Endothelial cell of umbilical vein (primary cell): ENCODE measurements around the gene CFAP57. TPM values are rescaled to one million over a fixed set of nuclear protein-coding genes. Genes with fewer than 3 reads are reported as not detected.

Experiments
- BruUV-seq: library from RNA; stranded (reverse); fragments of 400-500 nt; replicated peaks from 2 replicates; lab custom pipeline; 2021; lab: Mats Ljungman, UMichigan
- CTCF ChIA-PET: fragments of 300-600, 350-600 bp; sonication (Branson Sonifier 250); formaldehyde crosslinking; loops from one replicate; lab custom pipeline; 2021; ENCODE audit warnings: antibody characterized with exemption, inconsistent platforms; lab: Charles Lee
- POLR2A ChIA-PET: fragments of 300-600, 350-600 bp; sonication (Branson Sonifier 250); formaldehyde crosslinking; loops from one replicate; lab custom pipeline; 2021; ENCODE audit warnings: antibody characterized with exemption, inconsistent platforms; lab: Charles Lee
- DNase-seq: peaks from one replicate; pipeline ENCODE4 v3.0.0-alpha.2; 2011; ENCODE audit warnings: low read depth, low spot score
- FAIRE-seq: peaks from 2 replicates; lab custom pipeline; 2011; peaks lifted over from hg19 to GRCh38; lab: Jason Lieb, UNC
- H2AFZ ChIP-seq: 2 replicates; pipeline ENCODE4 v1.6.0; 2012; ENCODE audit warnings: low read depth, low read length, control low read depth, inconsistent platforms
- H3K27ac ChIP-seq: 2 replicates; pipeline ENCODE4 v1.5.1; 2011; ENCODE audit warnings: low read depth, mild to moderate bottlenecking, control low read depth, low read length, moderate library complexity; ENCODE audit not compliant: insufficient read depth
- H3K27me3 ChIP-seq, 2 experiments: 2 replicates each; pipeline versions ENCODE4 v1.6.0 to v1.6.1; 2011; ENCODE audit warnings: low read length in 2 of 2, mixed read lengths in 1 of 2; ENCODE audit not compliant: control insufficient read depth in 2 of 2, insufficient read depth in 2 of 2
- H3K36me3 ChIP-seq, 2 experiments: 2 replicates in 1 of 2; 3 replicates in 1 of 2; pipeline ENCODE4 v1.5.1; 2011; ENCODE audit warnings: low read length in 2 of 2, mild to moderate bottlenecking in 1 of 2, moderate library complexity in 1 of 2; ENCODE audit not compliant: control insufficient read depth in 2 of 2, insufficient read depth in 2 of 2; ENCODE audit errors: extremely low read depth in 1 of 2
- H3K4me1 ChIP-seq: 3 replicates; pipeline ENCODE4 v1.5.1; 2011; ENCODE audit warnings: mild to moderate bottlenecking, low read length; ENCODE audit not compliant: control insufficient read depth, insufficient read depth; ENCODE audit errors: extremely low read depth
- H3K4me2 ChIP-seq: 2 replicates; pipeline ENCODE4 v1.6.1; 2011; ENCODE audit warnings: low read length, control low read depth, mixed read lengths; ENCODE audit not compliant: insufficient read depth
- H3K4me3 ChIP-seq, 3 experiments: fragments of 200-600 bp in 1 of 3; sonication (generic), shearing (Covaris generic) in 1 of 3; replicated peaks in 1 of 3; 2 replicates each; pipeline ENCODE4 v1.5.1; 2011 to 2016; ENCODE audit warnings: control low read depth in 3 of 3, low read length in 3 of 3, mild to moderate bottlenecking in 2 of 3, inconsistent platforms in 1 of 3, low read depth in 1 of 3, moderate library complexity in 1 of 3; ENCODE audit not compliant: insufficient read depth in 1 of 3
- H3K79me2 ChIP-seq: 2 replicates; pipeline ENCODE4 v1.6.0; 2012; ENCODE audit warnings: low read length, inconsistent platforms; ENCODE audit not compliant: control insufficient read depth, insufficient read depth
- H3K9ac ChIP-seq: replicated peaks from 2 replicates; pipeline ENCODE3; 2011; ENCODE audit warnings: low read length, control low read depth; ENCODE audit not compliant: insufficient read depth; ENCODE audit errors: extremely low read depth
- H3K9me1 ChIP-seq: replicated peaks from 3 replicates; pipeline ENCODE4 v1.6.0; 2011; ENCODE audit warnings: mild to moderate bottlenecking, low read length; ENCODE audit not compliant: control insufficient read depth, insufficient read depth; ENCODE audit errors: extremely low read depth
- H3K9me3 ChIP-seq: replicated peaks from 2 replicates; pipeline ENCODE4 v1.5.1; 2012; ENCODE audit warnings: low read length, inconsistent platforms; ENCODE audit not compliant: control insufficient read depth, insufficient read depth
- H4K20me1 ChIP-seq: replicated peaks from 2 replicates; pipeline ENCODE3; 2011; ENCODE audit warnings: mild to moderate bottlenecking, low read length; ENCODE audit not compliant: control insufficient read depth, insufficient read depth; ENCODE audit errors: extremely low read depth
- CTCF ChIP-seq, 2 donors: IDR thresholded peaks; 1 replicate in 1 of 2; 2 replicates in 1 of 2; pipeline ENCODE4 v1.5.1; 2011; ENCODE audit warnings: low read length in 2 of 2, mild to moderate bottlenecking in 2 of 2, moderate library complexity in 2 of 2, control low read depth in 1 of 2, inconsistent platforms in 1 of 2, low read depth in 1 of 2; ENCODE audit not compliant: insufficient read depth in 1 of 2; ENCODE audit errors: extremely low read depth in 1 of 2
- EZH2 ChIP-seq: IDR thresholded peaks from 2 replicates; pipeline ENCODE4 v1.6.1; 2012; ENCODE audit warnings: borderline replicate concordance, low read depth, mild to moderate bottlenecking, moderate library complexity, low read length, inconsistent platforms; ENCODE audit not compliant: severe bottlenecking
- FOS ChIP-seq: IDR thresholded peaks from 2 replicates; pipeline ENCODE4 v1.6.1; 2011; ENCODE audit warnings: mild to moderate bottlenecking, low read length, moderate library complexity, borderline replicate concordance; ENCODE audit not compliant: insufficient read depth
- GATA2 ChIP-seq: IDR thresholded peaks from 2 replicates; pipeline ENCODE4 v1.7.0; 2011; ENCODE audit warnings: low read depth, mild to moderate bottlenecking, moderate library complexity, mixed read lengths, low read length; ENCODE audit not compliant: insufficient read length, insufficient read depth
- JUN ChIP-seq: IDR thresholded peaks from 2 replicates; pipeline ENCODE4 v1.6.1; 2011; ENCODE audit warnings: borderline replicate concordance, low read depth; ENCODE audit not compliant: insufficient read length, insufficient read depth
- MAX ChIP-seq: IDR thresholded peaks from 2 replicates; pipeline ENCODE4 v1.6.1; 2011; ENCODE audit not compliant: insufficient read depth, insufficient read length
- MYC ChIP-seq: IDR thresholded peaks from one replicate; pipeline ENCODE4 v1.6.1; 2011; ENCODE audit warnings: mild to moderate bottlenecking, low read depth, low read length
- POLR2A ChIP-seq: IDR thresholded peaks from 2 replicates; pipeline ENCODE4 v1.6.1; 2012; ENCODE audit warnings: low read depth, mild to moderate bottlenecking, control low read depth, low read length
- POLR2AphosphoS5 ChIP-seq: IDR thresholded peaks from 2 replicates; pipeline ENCODE4 v1.6.1; 2012; ENCODE audit warnings: low read depth, mild to moderate bottlenecking, control low read depth, low read length, moderate library complexity; ENCODE audit not compliant: insufficient read depth
- dilution Hi-C: fragments of 300-500 bp; cut with MboI; formaldehyde crosslinking; loops from one replicate; pipeline ENCODE4 v1.15.0; 2019; ENCODE audit warnings: low sequenced_read_pairs; ENCODE audit not compliant: extremely low pct_ligation_motif_present
- intact Hi-C: fragments of 100-400 bp; cut with micrococcal nuclease; formaldehyde crosslinking; loops from one replicate; pipeline ENCODE4 v1.10.0; 2022
- polyA plus RNA-seq, 4 experiments: library from polyadenylated mRNA; depleted of rRNA in 3 of 4; stranded (reverse) in 3 of 4; unstranded in 1 of 4; fragments of >200 nt; gene quantifications; 2 replicates each; pipeline versions ENCODE4 v1.2.1 to v1.2.3, GENCODE V29; 2011 to 2012; ENCODE audit warnings: missing spikeins in 1 of 4
- total RNA-seq: library from RNA; stranded (reverse); gene quantifications from 2 replicates; pipeline ENCODE4 v1.2.3, GENCODE V29; 2021

Gene CFAP57
- total and polyA plus RNA-seq, 2 donors (not counting 3 experiments of a cell fraction or from before 2014, with no cell fraction given) = 0.88 to 0.91 TPM

- Histone ChIP-seq H3K79me2 (no peaks in the 10 kb centered on the region), H3K9me1 (no peaks in the 10 kb centered on the region), H3K4me1 (no peaks in the 10 kb centered on the region), H3K4me2 (no peak overlapping the region), H3K9me3 (no peaks in the 10 kb centered on the region), H3K9ac (no peak overlapping the region), H3K4me3 (no peak overlapping the region), H2AFZ (no peak overlapping the region), H3K27me3 (peaks cover 5 to 10% of the 10 kb centered on the region in 2 experiments), H4K20me1 (no peaks in the 10 kb centered on the region), H3K36me3 (no peaks in the 10 kb centered on the region), H3K27ac (no peak overlapping the region)
- intact Hi-C loops = no loop called here
- no TSS peak for BruUV-seq
- no peak for FAIRE-seq
- ChIA-PET CTCF (no interaction called here), POLR2A (no interaction called here)
- no peak for DNase-seq
- dilution Hi-C loops = no loop called here
- TF ChIP-seq CTCF (IDR thresholded peaks at IDR 0.05; ENCODE audit: extremely low read depth in 1 of 2, insufficient read depth in 1 of 2, low read depth in 1 of 2, low read length in 2 of 2) (no peak), GATA2 (no peak), MAX (no peak), MYC (no peak), POLR2A (no peak), EZH2 (no peak), FOS (no peak), JUN (no peak), POLR2AphosphoS5 (no peak)
Observed at GRCh38 chr1:43123031-43123430, 49.1 kb upstream of the CFAP57 start.
